GM10266 (cell line): Measurements from ENCODE around the gene CACYBP.

Source experiments
- DNase-seq: peaks from one replicate; pipeline ENCODE4 v3.0.0; 2012; ENCODE audit errors: extremely low spot score
- CTCF ChIP-seq: IDR thresholded peaks from 2 replicates; pipeline ENCODE4 v1.5.1; 2012; ENCODE audit warnings: mild to moderate bottlenecking, low read depth; ENCODE audit not compliant: control insufficient read depth, insufficient read depth; ENCODE audit errors: missing control alignments

CACYBP gene

GRCh38 chr1:174957829-174958228 is 41.9 kb upstream of the CACYBP start:
- no peak for TF ChIP-seq CTCF
- no peak for DNase-seq

GRCh38 chr1:174958396-174958795 is 41.4 kb upstream of the CACYBP start:
- TF ChIP-seq CTCF = no peak
- no peak for DNase-seq

GRCh38 chr1:174960362-174960761 is 39.4 kb upstream of the CACYBP start:
- DNase-seq = no peak
- no peak for TF ChIP-seq CTCF

GRCh38 chr1:174963529-174964125 is 36.1 kb upstream of the CACYBP start:
- DNase-seq = no peak
- TF ChIP-seq CTCF = no peak

GRCh38 chr1:174964261-174964971 is 35.3 kb upstream of the CACYBP start:
- no peak for TF ChIP-seq CTCF
- no peak for DNase-seq

GRCh38 chr1:174964972-174965361 is 34.8 kb upstream of the CACYBP start:
- no peak for TF ChIP-seq CTCF
- no peak for DNase-seq

GRCh38 chr1:174965362-174966007 is 34.3 kb upstream of the CACYBP start:
- no peak for TF ChIP-seq CTCF
- no peak for DNase-seq
